Liver (tissue), 3 donors: ENCODE measurements around the gene VASH1.

ENCODE experiments used
- RAD21 ChIP-seq, 2 donors: IDR thresholded peaks; 2 replicates each; pipeline ENCODE4 v1.6.1; 2016; ENCODE audit warnings: antibody characterized with exemption in 2 of 2, mild to moderate bottlenecking in 2 of 2
- TAF1 ChIP-seq: conservative IDR thresholded peaks from 2 replicates; pipeline ENCODE4 v1.6.1; 2016; ENCODE audit warnings: antibody characterized with exemption, mild to moderate bottlenecking
- TF ChIP-seq, protein P1 (sequence below): IDR thresholded peaks from 2 replicates; pipeline ENCODE4 v1.6.1; 2016; ENCODE audit warnings: antibody characterized with exemption
- TF ChIP-seq, protein P2 (sequence below): fragments of 150-350 bp; IDR thresholded peaks from 2 replicates; pipeline ENCODE4 v1.5.1; 2017; ENCODE audit warnings: improper control_type of control experiment, low read depth, low read length; ENCODE audit not compliant: missing input control
- TF ChIP-seq, protein P3 (sequence below): IDR thresholded peaks from 2 replicates; pipeline ENCODE4 v1.6.1; 2016; ENCODE audit warnings: antibody characterized with exemption, mild to moderate bottlenecking
- donor health status: healthy.
- donor health status: healthy.

DNA sequence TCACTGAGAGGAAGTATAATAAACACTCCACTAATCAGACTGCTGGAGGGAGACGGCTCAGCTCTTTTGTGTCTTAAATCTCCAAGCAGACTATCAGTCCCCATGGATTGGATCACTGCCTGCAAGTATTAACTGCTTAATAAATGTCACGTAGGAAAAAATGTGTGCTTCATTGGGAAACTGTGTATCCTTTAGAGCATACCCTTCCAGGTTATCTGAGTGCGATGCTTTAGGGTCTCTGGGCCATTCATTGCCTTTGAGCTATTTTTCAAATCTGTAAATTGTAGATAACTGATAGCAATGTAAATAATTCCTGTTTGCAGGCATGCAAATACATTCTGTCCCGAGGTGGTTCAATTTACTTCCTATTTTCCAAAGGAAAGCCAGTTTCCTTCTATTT lies 45.0 kb upstream of the VASH1 start:
- no peak for TF ChIP-seq RAD21 (IDR thresholded peaks at IDR 0.05)
- TF ChIP-seq, protein P1, sequence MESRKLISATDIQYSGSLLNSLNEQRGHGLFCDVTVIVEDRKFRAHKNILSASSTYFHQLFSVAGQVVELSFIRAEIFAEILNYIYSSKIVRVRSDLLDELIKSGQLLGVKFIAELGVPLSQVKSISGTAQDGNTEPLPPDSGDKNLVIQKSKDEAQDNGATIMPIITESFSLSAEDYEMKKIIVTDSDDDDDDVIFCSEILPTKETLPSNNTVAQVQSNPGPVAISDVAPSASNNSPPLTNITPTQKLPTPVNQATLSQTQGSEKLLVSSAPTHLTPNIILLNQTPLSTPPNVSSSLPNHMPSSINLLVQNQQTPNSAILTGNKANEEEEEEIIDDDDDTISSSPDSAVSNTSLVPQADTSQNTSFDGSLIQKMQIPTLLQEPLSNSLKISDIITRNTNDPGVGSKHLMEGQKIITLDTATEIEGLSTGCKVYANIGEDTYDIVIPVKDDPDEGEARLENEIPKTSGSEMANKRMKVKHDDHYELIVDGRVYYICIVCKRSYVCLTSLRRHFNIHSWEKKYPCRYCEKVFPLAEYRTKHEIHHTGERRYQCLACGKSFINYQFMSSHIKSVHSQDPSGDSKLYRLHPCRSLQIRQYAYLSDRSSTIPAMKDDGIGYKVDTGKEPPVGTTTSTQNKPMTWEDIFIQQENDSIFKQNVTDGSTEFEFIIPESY: no peak
- TF ChIP-seq, protein P2, sequence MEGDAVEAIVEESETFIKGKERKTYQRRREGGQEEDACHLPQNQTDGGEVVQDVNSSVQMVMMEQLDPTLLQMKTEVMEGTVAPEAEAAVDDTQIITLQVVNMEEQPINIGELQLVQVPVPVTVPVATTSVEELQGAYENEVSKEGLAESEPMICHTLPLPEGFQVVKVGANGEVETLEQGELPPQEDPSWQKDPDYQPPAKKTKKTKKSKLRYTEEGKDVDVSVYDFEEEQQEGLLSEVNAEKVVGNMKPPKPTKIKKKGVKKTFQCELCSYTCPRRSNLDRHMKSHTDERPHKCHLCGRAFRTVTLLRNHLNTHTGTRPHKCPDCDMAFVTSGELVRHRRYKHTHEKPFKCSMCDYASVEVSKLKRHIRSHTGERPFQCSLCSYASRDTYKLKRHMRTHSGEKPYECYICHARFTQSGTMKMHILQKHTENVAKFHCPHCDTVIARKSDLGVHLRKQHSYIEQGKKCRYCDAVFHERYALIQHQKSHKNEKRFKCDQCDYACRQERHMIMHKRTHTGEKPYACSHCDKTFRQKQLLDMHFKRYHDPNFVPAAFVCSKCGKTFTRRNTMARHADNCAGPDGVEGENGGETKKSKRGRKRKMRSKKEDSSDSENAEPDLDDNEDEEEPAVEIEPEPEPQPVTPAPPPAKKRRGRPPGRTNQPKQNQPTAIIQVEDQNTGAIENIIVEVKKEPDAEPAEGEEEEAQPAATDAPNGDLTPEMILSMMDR: no peak
- TF ChIP-seq, protein P3, sequence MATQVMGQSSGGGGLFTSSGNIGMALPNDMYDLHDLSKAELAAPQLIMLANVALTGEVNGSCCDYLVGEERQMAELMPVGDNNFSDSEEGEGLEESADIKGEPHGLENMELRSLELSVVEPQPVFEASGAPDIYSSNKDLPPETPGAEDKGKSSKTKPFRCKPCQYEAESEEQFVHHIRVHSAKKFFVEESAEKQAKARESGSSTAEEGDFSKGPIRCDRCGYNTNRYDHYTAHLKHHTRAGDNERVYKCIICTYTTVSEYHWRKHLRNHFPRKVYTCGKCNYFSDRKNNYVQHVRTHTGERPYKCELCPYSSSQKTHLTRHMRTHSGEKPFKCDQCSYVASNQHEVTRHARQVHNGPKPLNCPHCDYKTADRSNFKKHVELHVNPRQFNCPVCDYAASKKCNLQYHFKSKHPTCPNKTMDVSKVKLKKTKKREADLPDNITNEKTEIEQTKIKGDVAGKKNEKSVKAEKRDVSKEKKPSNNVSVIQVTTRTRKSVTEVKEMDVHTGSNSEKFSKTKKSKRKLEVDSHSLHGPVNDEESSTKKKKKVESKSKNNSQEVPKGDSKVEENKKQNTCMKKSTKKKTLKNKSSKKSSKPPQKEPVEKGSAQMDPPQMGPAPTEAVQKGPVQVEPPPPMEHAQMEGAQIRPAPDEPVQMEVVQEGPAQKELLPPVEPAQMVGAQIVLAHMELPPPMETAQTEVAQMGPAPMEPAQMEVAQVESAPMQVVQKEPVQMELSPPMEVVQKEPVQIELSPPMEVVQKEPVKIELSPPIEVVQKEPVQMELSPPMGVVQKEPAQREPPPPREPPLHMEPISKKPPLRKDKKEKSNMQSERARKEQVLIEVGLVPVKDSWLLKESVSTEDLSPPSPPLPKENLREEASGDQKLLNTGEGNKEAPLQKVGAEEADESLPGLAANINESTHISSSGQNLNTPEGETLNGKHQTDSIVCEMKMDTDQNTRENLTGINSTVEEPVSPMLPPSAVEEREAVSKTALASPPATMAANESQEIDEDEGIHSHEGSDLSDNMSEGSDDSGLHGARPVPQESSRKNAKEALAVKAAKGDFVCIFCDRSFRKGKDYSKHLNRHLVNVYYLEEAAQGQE: no peak
- no peak for TF ChIP-seq TAF1
